Left cardiac atrium (tissue), 4 donors: ENCODE data around the gene WHAMM. TPM values are rescaled to one million over a fixed set of nuclear protein-coding genes. Genes with fewer than 3 reads are reported as not detected.
"Not testable (repeated sequence)": the region's sequence is repeated elsewhere in the genome, so short reads cannot be mapped to it uniquely, and the experiment has no call there.

Source experiments
- ATAC-seq, 2 donors: fragments of 200-7000 bp; cut with Tn5 transposase; one replicate each; pipeline ENCODE4 v1.9.1; 2020; ENCODE audit warnings: mild to moderate bottlenecking in 2 of 2, moderate library complexity in 2 of 2
- DNase-seq: peaks from one replicate; pipeline ENCODE4 v3.0.0-alpha.2; 2020
- intact Hi-C, 2 donors: fragments of 100-400 bp; cut with DNase I; formaldehyde crosslinking; loops; one replicate each; pipeline versions ENCODE4 v1.14.1 to v1.15.1; 2022 to 2023
- total RNA-seq, 2 donors: library from RNA; stranded (reverse); fragmentation: NEBNext Ultra II Directional; extraction: Animal tissue kit (Norgen Biotek cat#: 25700); gene quantifications; one replicate each; pipeline ENCODE4 v1.2.1, GENCODE V29; 2021
- donor health status: DM: no; HTN: yes; CAD: no.
- donor health status: DM: no; HTN: yes; CAD: no; lungs with severe emphysema.
- donor health status: DM: yes; HTN: yes; CAD: no.
- donor health status: Dilated cardiomyopathy.

Gene WHAMM
- total RNA-seq, 2 donors from 2014 or later, result 6.3 to 7.2 TPM

- intact Hi-C loops, result no loop called here
- ATAC-seq, result no peak
Measured at GRCh38 chr15:82852941-82853561, 43.6 kb downstream of the WHAMM start.

GRCh38 chr15:82854554-82854953 is 45.1 kb downstream of the WHAMM start:
- no peak for DNase-seq
- ATAC-seq, result no peak
- intact Hi-C loops, result no loop called here

More at GRCh38 chr15:82852941-82853561, 43.6 kb downstream of the WHAMM start:
- no peak for DNase-seq

- ATAC-seq (no peak), DNase-seq (no peak)
- intact Hi-C loops, result no loop called here
Measured at GRCh38 chr15:82855286-82856100, 46.1 kb downstream of the WHAMM start.

- ATAC-seq (no peak), DNase-seq (no peak)
- intact Hi-C loops, result no loop called here
Measured at GRCh38 chr15:82856397-82857170, 47.2 kb downstream of the WHAMM start.

- DNase-seq (no peak), ATAC-seq (no peak)
- intact Hi-C loops, result no loop called here
Measured at GRCh38 chr15:82858932-82859331, 49.5 kb downstream of the WHAMM start.

- ATAC-seq (no peak), DNase-seq (no peak)
- intact Hi-C loops, result no loop called here
Measured at GRCh38 chr15:82862886-82863285, 53.5 kb downstream of the WHAMM start.

- DNase-seq (no peak), ATAC-seq (no peak)
- intact Hi-C loops, result no loop called here
Measured at GRCh38 chr15:82864967-82865366, 55.5 kb downstream of the WHAMM start.

GRCh38 chr15:82865581-82865980 is 56.2 kb downstream of the WHAMM start:
- DNase-seq, intact Hi-C loops, ATAC-seq: not testable (repeated sequence)

GRCh38 chr15:82865981-82866380 is 56.6 kb downstream of the WHAMM start:
- DNase-seq, intact Hi-C loops, ATAC-seq: not testable (repeated sequence)

- ATAC-seq (no peak), DNase-seq (no peak)
- intact Hi-C loops, result no loop called here
Measured at GRCh38 chr15:82870727-82871320, 61.4 kb downstream of the WHAMM start.

- intact Hi-C loops, result no loop called here
- DNase-seq, result no peak
- peak in 1 of 2 donors; percentile 38 for ATAC-seq
Measured at GRCh38 chr15:82871358-82871757, 61.9 kb downstream of the WHAMM start.

- DNase-seq (no peak), ATAC-seq (no peak)
- intact Hi-C loops, result no loop called here
Measured at GRCh38 chr15:82871832-82872484, 62.5 kb downstream of the WHAMM start.

- intact Hi-C loops, result no loop called here
- DNase-seq (peak; percentile 43), ATAC-seq (peak; percentile 87 to 95)
Measured at GRCh38 chr15:82873000-82873680, 63.7 kb downstream of the WHAMM start.

GRCh38 chr15:82874267-82874666 is 64.8 kb downstream of the WHAMM start:
- no peak for DNase-seq
- intact Hi-C loops, result no loop called here
- no peak for ATAC-seq

GRCh38 chr15:82874961-82875360 is 65.5 kb downstream of the WHAMM start:
- ATAC-seq, result no peak
- intact Hi-C loops, result no loop called here
- DNase-seq, result no peak

GRCh38 chr15:82875411-82876003 is 66.1 kb downstream of the WHAMM start:
- no peak for ATAC-seq
- no peak for DNase-seq
- intact Hi-C loops, result no loop called here

- DNase-seq (no peak), ATAC-seq (no peak)
- intact Hi-C loops, result no loop called here
Measured at GRCh38 chr15:82877825-82878224, 68.4 kb downstream of the WHAMM start.

GRCh38 chr15:82878325-82878724 is 68.9 kb downstream of the WHAMM start:
- intact Hi-C loops, result no loop called here
- no peak for ATAC-seq

More at GRCh38 chr15:82878325-82878724, 68.9 kb downstream of the WHAMM start:
- no peak for DNase-seq
